ENCODE data around the gene CDKN2AIPNL.

Gene CDKN2AIPNL

GRCh38 chr5:134455466-134455865 is 43.8 kb upstream of the CDKN2AIPNL start:
- FAIRE-seq (no peak), DNase-seq (ENCODE audit: insufficient read length, low spot score) (no peak)
- no peak for TF ChIP-seq CTCF (IDR thresholded peaks at IDR 0.05; ENCODE audit: insufficient read depth, missing control alignments)

GRCh38 chr5:134453016-134453415 is 41.3 kb upstream of the CDKN2AIPNL start:
- no peak for FAIRE-seq
- TF ChIP-seq CTCF (IDR thresholded peaks at IDR 0.05; ENCODE audit: insufficient read depth, missing control alignments), result no peak
- no peak for DNase-seq (ENCODE audit: insufficient read length, low spot score)

GRCh38 chr5:134451936-134452505 is 40.3 kb upstream of the CDKN2AIPNL start:
- no peak for FAIRE-seq
- no peak for TF ChIP-seq CTCF (IDR thresholded peaks at IDR 0.05; ENCODE audit: insufficient read depth, missing control alignments)
- no peak for DNase-seq (ENCODE audit: insufficient read length, low spot score)

GRCh38 chr5:134451225-134451935 is 39.7 kb upstream of the CDKN2AIPNL start:
- no peak for FAIRE-seq
- no peak for DNase-seq (ENCODE audit: insufficient read length, low spot score)
- TF ChIP-seq CTCF (IDR thresholded peaks at IDR 0.05; ENCODE audit: insufficient read depth, missing control alignments), result no peak

GRCh38 chr5:134450374-134450773 is 38.7 kb upstream of the CDKN2AIPNL start:
- FAIRE-seq (no peak), DNase-seq (ENCODE audit: insufficient read length, low spot score) (no peak)
- TF ChIP-seq CTCF (IDR thresholded peaks at IDR 0.05; ENCODE audit: insufficient read depth, missing control alignments), result no peak

- DNase-seq (ENCODE audit: insufficient read length, low spot score) (no peak), FAIRE-seq (no peak)
- no peak for TF ChIP-seq CTCF (IDR thresholded peaks at IDR 0.05; ENCODE audit: insufficient read depth, missing control alignments)
Observed at GRCh38 chr5:134449167-134449566, 37.5 kb upstream of the CDKN2AIPNL start.

- DNase-seq (ENCODE audit: insufficient read length, low spot score) (no peak), FAIRE-seq (no peak)
- no peak for TF ChIP-seq CTCF (IDR thresholded peaks at IDR 0.05; ENCODE audit: insufficient read depth, missing control alignments)
Observed at GRCh38 chr5:134447815-134448520, 36.3 kb upstream of the CDKN2AIPNL start.
